PC-3 (cell line): ENCODE measurements around the gene BRF1. TPM values are rescaled to one million over a fixed set of nuclear protein-coding genes. Genes with fewer than 3 reads are reported as not detected.

ENCODE experiments used
- ATAC-seq: fragments of 200-7000 bp; cut with Tn5 transposase; 2 replicates; pipeline ENCODE4 v1.9.1; 2020; ENCODE audit warnings: mild to moderate bottlenecking, moderate library complexity
- BruUV-seq: library from RNA; stranded (reverse); fragments of 400-500 nt; replicated peaks from 2 replicates; lab custom pipeline; 2021; lab: Mats Ljungman, UMichigan
- CTCF ChIA-PET: fragments of 300-600 bp; sonication (Branson Sonifier 250); formaldehyde crosslinking; loops from one replicate; lab custom pipeline; 2022; ENCODE audit warnings: antibody characterized with exemption; lab: Charles Lee
- POLR2A ChIA-PET: fragments of 300-600 bp; sonication (Branson Sonifier 250); formaldehyde crosslinking; loops from one replicate; lab custom pipeline; 2022; ENCODE audit warnings: antibody characterized with exemption; ENCODE audit not compliant: unreplicated experiment; lab: Charles Lee
- DNase-seq: peaks from one replicate; pipeline ENCODE4 v3.0.0-alpha.2; 2015
- H2AFZ ChIP-seq: fragments of 300-600 bp; sonication (generic); 2 replicates; pipeline ENCODE4 v1.6.0; 2016; ENCODE audit warnings: antibody characterized with exemption, low read length
- H3F3A ChIP-seq: fragments of 300-600 bp; sonication (generic); one replicate; pipeline ENCODE4 v1.6.0; 2017; ENCODE audit warnings: antibody characterized with exemption, low read length, control low read depth, mild to moderate bottlenecking; ENCODE audit not compliant: unreplicated experiment
- H3K27ac ChIP-seq: fragments of 300-600 bp; sonication (generic); 2 replicates; pipeline ENCODE4 v1.5.1; 2016; ENCODE audit warnings: mild to moderate bottlenecking, low read length
- H3K27me3 ChIP-seq: fragments of 300-600 bp; sonication (generic); 2 replicates; pipeline ENCODE4 v1.6.1; 2016; ENCODE audit warnings: low read length, mixed read lengths
- H3K36me3 ChIP-seq: fragments of 300-600 bp; sonication (generic); 2 replicates; pipeline ENCODE4 v1.6.1; 2016; ENCODE audit warnings: low read depth, mixed run types, low read length, mixed read lengths
- H3K4me1 ChIP-seq: fragments of 300-600 bp; sonication (generic); 2 replicates; pipeline ENCODE4 v1.5.1; 2016; ENCODE audit warnings: low read length; ENCODE audit not compliant: insufficient read depth
- H3K4me2 ChIP-seq: fragments of 300-600 bp; sonication (generic); 2 replicates; pipeline ENCODE4 v1.6.0; 2016; ENCODE audit warnings: low read length
- H3K4me3 ChIP-seq: fragments of 300-600 bp; sonication (generic); 2 replicates; pipeline ENCODE4 v1.5.1; 2016; ENCODE audit warnings: mild to moderate bottlenecking, low read length, mixed read lengths
- H3K79me2 ChIP-seq: fragments of 300-600 bp; sonication (generic); 2 replicates; pipeline ENCODE4 v1.6.1; 2017; ENCODE audit warnings: low read length, mixed read lengths
- H3K9ac ChIP-seq: fragments of 300-600 bp; sonication (generic); 2 replicates; pipeline ENCODE4 v1.6.0; 2016; ENCODE audit warnings: mild to moderate bottlenecking, low read length
- H3K9me2 ChIP-seq: fragments of 300-600 bp; sonication (generic); replicated peaks from 2 replicates; pipeline ENCODE4 v1.6.1; 2016; ENCODE audit warnings: mixed run types, low read length, mixed read lengths
- H3K9me3 ChIP-seq: fragments of 300-600 bp; sonication (generic); 2 replicates; pipeline ENCODE4 v1.6.1; 2016; ENCODE audit warnings: low read length, mixed read lengths
- H4K20me1 ChIP-seq: fragments of 300-600 bp; sonication (generic); 2 replicates; pipeline ENCODE4 v1.6.1; 2016; ENCODE audit warnings: low read length, mixed read lengths
- EZH2 ChIP-seq: fragments of 300-600 bp; sonication (generic); IDR thresholded peaks from one replicate; pipeline ENCODE4 v1.6.1; 2017; ENCODE audit warnings: antibody characterized with exemption, mild to moderate bottlenecking, low read length; ENCODE audit not compliant: unreplicated experiment
- EZH2phosphoT487 ChIP-seq: fragments of 300-600 bp; sonication (generic); IDR thresholded peaks from 2 replicates; pipeline ENCODE4 v1.6.1; 2018; ENCODE audit warnings: mild to moderate bottlenecking, antibody characterized with exemption, low read length, borderline replicate concordance
- intact Hi-C: fragments of 100-400 bp; cut with micrococcal nuclease; formaldehyde crosslinking; loops from 2 replicates; pipeline ENCODE4 v1.9.0; 2023
- total RNA-seq: library from RNA; depleted of rRNA; stranded (reverse); fragments of >200 nt; gene quantifications from 2 replicates; pipeline ENCODE4 v1.2.3, GENCODE V29; 2014
- TF ChIP-seq, protein P1 (sequence below): fragments of 300-600 bp; sonication (generic); conservative IDR thresholded peaks from 2 replicates; pipeline ENCODE4 v1.5.1; 2017; ENCODE audit warnings: antibody characterized with exemption, low read depth, mild to moderate bottlenecking, low read length

The BRF1 gene
- total RNA-seq, 1 experiment from 2014 or later: 55.8 TPM

DNA sequence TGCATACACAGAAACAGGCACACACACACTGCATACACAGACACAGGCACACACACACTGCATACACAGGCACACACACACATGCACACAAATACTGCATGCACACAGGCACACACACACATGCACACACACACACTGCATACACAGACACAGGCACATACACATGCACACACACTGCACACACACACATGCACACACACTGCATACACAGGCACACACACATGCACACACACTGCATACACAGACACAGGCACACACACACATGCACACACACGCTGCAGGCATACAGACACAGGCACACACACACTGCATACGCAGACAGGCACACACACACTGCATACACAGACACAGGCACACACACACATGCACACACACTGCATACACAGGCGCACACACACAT is 85.2 kb downstream of the BRF1 start:
- no peak for DNase-seq
- intact Hi-C loops: no loop called here

DNA sequence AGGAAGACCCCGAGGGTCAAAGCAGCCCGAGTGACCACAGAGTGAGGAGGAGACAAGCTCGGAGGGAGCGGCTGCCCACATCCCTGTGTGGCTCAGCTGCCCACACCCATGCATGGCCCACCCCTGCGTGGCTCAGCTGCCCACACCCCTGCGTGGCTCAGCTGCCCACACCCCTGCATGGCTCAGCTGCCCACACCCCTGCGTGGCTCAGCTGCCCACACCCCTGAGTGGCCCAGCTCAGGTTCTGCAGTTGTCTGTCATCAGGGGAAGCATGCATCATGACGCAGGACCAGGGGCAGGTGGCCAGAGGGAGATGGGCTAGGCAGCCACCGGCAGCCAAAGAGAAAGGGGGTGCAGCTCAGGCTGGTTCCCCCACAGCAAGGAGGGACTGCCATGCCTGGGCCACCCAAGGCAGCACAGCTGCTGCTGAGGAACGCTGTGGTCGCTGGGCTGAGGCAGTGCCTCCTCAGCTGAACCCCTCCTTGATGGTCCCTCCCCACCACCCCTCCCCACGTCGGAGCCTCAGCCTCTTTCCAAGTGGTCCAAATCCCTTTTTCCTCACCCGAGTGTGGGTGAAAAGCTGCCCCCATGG is 86.4 kb downstream of the BRF1 start:
- no peaks in the 10 kb centered on the region for H3K9me2 ChIP-seq
- H2AFZ ChIP-seq: no peak overlapping the region
- ChIA-PET POLR2A (no interaction called here), CTCF (no interaction called here)
- no peak overlapping the region for H3K4me2 ChIP-seq
- no peaks in the 10 kb centered on the region for H3F3A ChIP-seq
- no peak overlapping the region for H3K4me3 ChIP-seq
- intact Hi-C loops: no loop called here
- no peak overlapping the region for H3K9ac ChIP-seq
- ATAC-seq (no peak), DNase-seq (no peak)
- no peaks in the 10 kb centered on the region for H4K20me1 ChIP-seq
- H3K79me2 ChIP-seq: no peaks in the 10 kb centered on the region
- H3K9me3 ChIP-seq: no peaks in the 10 kb centered on the region
- no peaks in the 10 kb centered on the region for H3K4me1 ChIP-seq
- no peak for TF ChIP-seq EZH2
- TF ChIP-seq EZH2phosphoT487: no peak
- TF ChIP-seq, protein P1, sequence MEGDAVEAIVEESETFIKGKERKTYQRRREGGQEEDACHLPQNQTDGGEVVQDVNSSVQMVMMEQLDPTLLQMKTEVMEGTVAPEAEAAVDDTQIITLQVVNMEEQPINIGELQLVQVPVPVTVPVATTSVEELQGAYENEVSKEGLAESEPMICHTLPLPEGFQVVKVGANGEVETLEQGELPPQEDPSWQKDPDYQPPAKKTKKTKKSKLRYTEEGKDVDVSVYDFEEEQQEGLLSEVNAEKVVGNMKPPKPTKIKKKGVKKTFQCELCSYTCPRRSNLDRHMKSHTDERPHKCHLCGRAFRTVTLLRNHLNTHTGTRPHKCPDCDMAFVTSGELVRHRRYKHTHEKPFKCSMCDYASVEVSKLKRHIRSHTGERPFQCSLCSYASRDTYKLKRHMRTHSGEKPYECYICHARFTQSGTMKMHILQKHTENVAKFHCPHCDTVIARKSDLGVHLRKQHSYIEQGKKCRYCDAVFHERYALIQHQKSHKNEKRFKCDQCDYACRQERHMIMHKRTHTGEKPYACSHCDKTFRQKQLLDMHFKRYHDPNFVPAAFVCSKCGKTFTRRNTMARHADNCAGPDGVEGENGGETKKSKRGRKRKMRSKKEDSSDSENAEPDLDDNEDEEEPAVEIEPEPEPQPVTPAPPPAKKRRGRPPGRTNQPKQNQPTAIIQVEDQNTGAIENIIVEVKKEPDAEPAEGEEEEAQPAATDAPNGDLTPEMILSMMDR: no peak
- BruUV-seq: no TSS peak
- H3K36me3 ChIP-seq: no peaks in the 10 kb centered on the region; the same call in none of the 2 replicates
- H3K27ac ChIP-seq: no peak overlapping the region
- no peaks in the 10 kb centered on the region for H3K27me3 ChIP-seq

More for the DNA sequence above, 85.2 kb downstream of the BRF1 start:
- Histone ChIP-seq H3K9me3 (no peaks in the 10 kb centered on the region), H2AFZ (no peak overlapping the region), H3F3A (no peaks in the 10 kb centered on the region), H4K20me1 (no peaks in the 10 kb centered on the region), H3K9ac (no peak overlapping the region), H3K4me3 (no peak overlapping the region), H3K4me1 (no peaks in the 10 kb centered on the region), H3K79me2 (no peaks in the 10 kb centered on the region), H3K27me3 (no peaks in the 10 kb centered on the region), H3K27ac (no peak overlapping the region), H3K9me2 (no peaks in the 10 kb centered on the region), H3K36me3 (no peaks in the 10 kb centered on the region; the same call in none of the 2 replicates), H3K4me2 (no peak overlapping the region)
- CTCF ChIA-PET: no interaction called here
- TF ChIP-seq EZH2phosphoT487: no peak
- TF ChIP-seq EZH2: no peak
- POLR2A ChIA-PET: no interaction called here
- no peak for ATAC-seq
- BruUV-seq: no TSS peak

DNA sequence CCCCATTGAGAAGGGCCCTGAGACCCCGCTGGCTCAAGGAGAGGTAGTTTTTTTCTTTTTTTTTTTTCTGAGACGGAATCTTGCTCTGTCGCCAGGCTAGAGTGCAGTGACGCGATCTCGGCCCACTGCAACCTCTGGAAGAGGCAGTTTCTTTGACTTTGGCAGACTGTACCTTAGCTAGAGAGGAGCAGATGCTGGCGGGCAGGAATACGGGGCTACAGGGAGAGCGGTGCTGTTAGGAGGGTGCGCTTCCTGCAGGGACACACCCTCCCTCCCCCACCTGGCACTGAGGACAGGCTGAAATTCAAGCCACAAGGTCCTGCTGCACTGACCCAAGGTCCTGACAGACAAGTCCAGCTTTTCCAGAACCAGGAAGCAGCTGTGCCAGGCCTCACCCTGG is 87.4 kb downstream of the BRF1 start:
- ChIA-PET POLR2A (no interaction called here), CTCF (no interaction called here)
- TF ChIP-seq EZH2phosphoT487 (no peak), EZH2 (no peak)
- TF ChIP-seq, protein P1: no peak
- no peak overlapping the region for H3K27ac ChIP-seq
- H4K20me1 ChIP-seq: no peaks in the 10 kb centered on the region
- no peaks in the 10 kb centered on the region for H3K79me2 ChIP-seq
- BruUV-seq: no TSS peak
- no peaks in the 10 kb centered on the region for H3K9me3 ChIP-seq
- H3K4me3 ChIP-seq: no peak overlapping the region
- no peaks in the 10 kb centered on the region for H3K27me3 ChIP-seq
- H3K36me3 ChIP-seq: no peaks in the 10 kb centered on the region
- H3F3A ChIP-seq: no peaks in the 10 kb centered on the region
- H3K9ac ChIP-seq: no peak overlapping the region
- ATAC-seq (no peak), DNase-seq (no peak)
- no peak overlapping the region for H3K4me2 ChIP-seq
- H3K9me2 ChIP-seq: no peaks in the 10 kb centered on the region
- H3K4me1 ChIP-seq: no peaks in the 10 kb centered on the region
- intact Hi-C loops: no loop called here
- H2AFZ ChIP-seq: no peak overlapping the region
